Right hindlimb (tissue), 1 donor: Measurements from ENCODE around the gene RCAN3.

ENCODE experiments used
- DNase-seq: peaks from one replicate; pipeline ENCODE4 v3.0.0-alpha.2; 2018

Gene RCAN3

GRCh38 chr1:24551960-24552571, 49.4 kb downstream of the RCAN3 start:
- peak; percentile 29 for DNase-seq

- no peak for DNase-seq
Observed at GRCh38 chr1:24553931-24554330, 51.3 kb downstream of the RCAN3 start.

- no peak for DNase-seq
Observed at GRCh38 chr1:24554714-24555113, 52.1 kb downstream of the RCAN3 start.

- DNase-seq: no peak
Observed at GRCh38 chr1:24555591-24556413, 53.2 kb downstream of the RCAN3 start, which contains the start of gene NCMAP. NCMAP (plus strand) TSS chr1:24556087; CDS start chr1:24595431, 39,344 bp downstream.

- no peak for DNase-seq
Observed at GRCh38 chr1:24556414-24556795, 53.8 kb downstream of the RCAN3 start.

- no peak for DNase-seq
Observed at GRCh38 chr1:24557220-24557619, 54.6 kb downstream of the RCAN3 start.

- no peak for DNase-seq
Observed at GRCh38 chr1:24557711-24558131, 55.1 kb downstream of the RCAN3 start.

- no peak for DNase-seq
Observed at GRCh38 chr1:24558455-24558854, 55.8 kb downstream of the RCAN3 start.

- peak; percentile 48 for DNase-seq
Observed at GRCh38 chr1:24558902-24559791, 56.5 kb downstream of the RCAN3 start.

- no peak for DNase-seq
Observed at GRCh38 chr1:24560361-24560760, 57.7 kb downstream of the RCAN3 start.

GRCh38 chr1:24562625-24563024, 60.0 kb downstream of the RCAN3 start:
- no peak for DNase-seq

GRCh38 chr1:24564695-24565094, 62.1 kb downstream of the RCAN3 start:
- no peak for DNase-seq

- no peak for DNase-seq
Observed at GRCh38 chr1:24566236-24566867, 63.7 kb downstream of the RCAN3 start.

- peak; percentile 35 for DNase-seq
Observed at GRCh38 chr1:24567792-24568388, 65.3 kb downstream of the RCAN3 start.

- no peak for DNase-seq
Observed at GRCh38 chr1:24568475-24568874, 65.8 kb downstream of the RCAN3 start.

- DNase-seq: no peak
Observed at GRCh38 chr1:24570265-24571125, 67.9 kb downstream of the RCAN3 start.

- DNase-seq: no peak
Observed at GRCh38 chr1:24572301-24572700, 69.7 kb downstream of the RCAN3 start.

- peak; percentile 37 for DNase-seq
Observed at GRCh38 chr1:24575905-24576587, 73.4 kb downstream of the RCAN3 start.

GRCh38 chr1:24578846-24579245, 76.2 kb downstream of the RCAN3 start:
- DNase-seq: no peak

- no peak for DNase-seq
Observed at GRCh38 chr1:24580756-24581155, 78.1 kb downstream of the RCAN3 start.

- no peak for DNase-seq
Observed at GRCh38 chr1:24584171-24584647, 81.6 kb downstream of the RCAN3 start.
